GM12873 (cell line): ENCODE results near the gene SLC6A6.

Source experiments
- CTCF ChIP-seq: IDR thresholded peaks from 2 replicates; pipeline ENCODE4 v1.5.1; 2012; ENCODE audit warnings: low read depth, mild to moderate bottlenecking, moderate library complexity, low read length, control low read depth; ENCODE audit not compliant: insufficient read depth; ENCODE audit errors: missing control alignments

Gene SLC6A6

GRCh38 chr3:14393440-14394106, 8.8 kb upstream of the SLC6A6 start:
- TF ChIP-seq CTCF: no peak

- TF ChIP-seq CTCF: no peak
These were observed 6.2 kb upstream of the SLC6A6 start for GRCh38 chr3:14396031-14396692.

GRCh38 chr3:14397046-14397445, 5.4 kb upstream of the SLC6A6 start:
- TF ChIP-seq CTCF: no peak

- no peak for TF ChIP-seq CTCF
These were observed 4.9 kb upstream of the SLC6A6 start for GRCh38 chr3:14397531-14397930.

- TF ChIP-seq CTCF: no peak
These were observed 4.2 kb upstream of the SLC6A6 start for GRCh38 chr3:14397940-14398796.

- TF ChIP-seq CTCF: peak; percentile 36
These were observed 3.7 kb upstream of the SLC6A6 start for GRCh38 chr3:14398797-14399106.

GRCh38 chr3:14401692-14402303, 608 bp upstream of the SLC6A6 start:
- TF ChIP-seq CTCF: no peak
